ENCODE measurements around the gene CDC42BPG.

- TF ChIP-seq EZH2 (IDR thresholded peaks at IDR 0.05) (no peak), SIN3A (IDR thresholded peaks at IDR 0.05; ENCODE audit: low read depth) (no peak), REST (IDR thresholded peaks at IDR 0.05; ENCODE audit: low read depth) (no peak), CTCF (IDR thresholded peaks at IDR 0.05 in 2 of 3, conservative IDR thresholded peaks at IDR 0.05 in 1 of 3; ENCODE audit: borderline replicate concordance in 1 of 3, insufficient read depth in 1 of 3, low read depth in 2 of 3, low read length in 2 of 3) (no peak), MAX (IDR thresholded peaks at IDR 0.05) (no peak), POLR2AphosphoS5 (IDR thresholded peaks at IDR 0.05; ENCODE audit: low read depth, low read length) (no peak), RAD21 (IDR thresholded peaks at IDR 0.05; ENCODE audit: low read depth) (no peak), CEBPB (IDR thresholded peaks at IDR 0.05; ENCODE audit: low read depth) (no peak), EGR1 (IDR thresholded peaks at IDR 0.05; ENCODE audit: low read depth) (no peak), ZNF274 (IDR thresholded peaks at IDR 0.05; ENCODE audit: low read depth, low read length) (no peak), EZH2phosphoT487 (IDR thresholded peaks at IDR 0.05; ENCODE audit: borderline replicate concordance) (no peak)
These were observed 4.3 kb downstream of the CDC42BPG start for GRCh38 chr11:64839887-64840782.
